22Rv1 (cell line): Measurements from ENCODE around the gene RRP12.

ENCODE experiments used
- CTCF ChIP-seq: fragments of 450-650 bp; IDR thresholded peaks from 2 replicates; pipeline ENCODE4 v1.5.1; 2017; ENCODE audit warnings: mild to moderate bottlenecking
- ZFX ChIP-seq: fragments of 450-650 bp; IDR thresholded peaks from 2 replicates; pipeline ENCODE4 v1.6.1; 2017; ENCODE audit warnings: antibody characterized with exemption, borderline replicate concordance

- TF ChIP-seq ZFX (no peak), CTCF (no peak)
These were observed 64.7 kb downstream of the RRP12 start for GRCh38 chr10:97336446-97336845.
